Measurements from ENCODE around the gene TXNRD1.
"Not testable (repeated sequence)": the region's sequence is repeated elsewhere in the genome, so short reads cannot be mapped to it uniquely, and the experiment has no call there.

Gene TXNRD1

DNA sequence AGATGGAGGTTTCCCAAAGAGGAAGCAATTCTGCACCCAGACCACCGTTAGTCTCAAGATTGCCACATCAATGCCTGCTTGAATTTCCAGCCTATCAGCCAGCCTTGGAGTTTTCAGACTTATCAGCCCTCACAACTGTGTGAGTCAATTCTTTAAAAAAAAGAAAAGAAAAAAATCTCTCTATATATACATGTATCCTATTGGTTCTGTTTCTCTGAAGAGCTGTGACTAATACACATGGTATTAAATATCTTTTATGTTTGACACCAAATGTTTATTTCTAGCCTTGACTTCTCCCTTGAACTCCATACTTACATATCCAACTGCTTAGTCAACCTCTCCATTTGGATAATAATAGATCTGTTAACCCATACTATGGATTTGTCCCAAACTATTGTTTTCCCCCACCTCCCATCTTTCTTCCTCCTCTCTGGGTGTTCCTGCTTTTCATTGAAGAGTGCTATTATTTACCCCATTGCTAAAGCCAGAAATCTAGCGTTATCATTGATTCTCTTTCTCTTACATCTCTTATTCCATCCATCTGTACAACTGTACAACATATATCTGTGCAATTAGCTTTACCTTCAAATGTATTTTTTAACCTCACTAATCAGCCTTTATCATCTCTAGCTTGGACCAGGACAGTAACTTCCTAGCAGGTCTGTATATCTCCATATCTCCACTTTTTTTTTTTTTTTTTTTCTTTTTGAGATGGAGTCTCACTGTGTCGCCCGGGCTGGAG lies 65.3 kb downstream of the TXNRD1 start:
- peak; percentile 93 to 94 for DNase-seq (ENCODE audit: low read depth in 2 of 2)

DNA sequence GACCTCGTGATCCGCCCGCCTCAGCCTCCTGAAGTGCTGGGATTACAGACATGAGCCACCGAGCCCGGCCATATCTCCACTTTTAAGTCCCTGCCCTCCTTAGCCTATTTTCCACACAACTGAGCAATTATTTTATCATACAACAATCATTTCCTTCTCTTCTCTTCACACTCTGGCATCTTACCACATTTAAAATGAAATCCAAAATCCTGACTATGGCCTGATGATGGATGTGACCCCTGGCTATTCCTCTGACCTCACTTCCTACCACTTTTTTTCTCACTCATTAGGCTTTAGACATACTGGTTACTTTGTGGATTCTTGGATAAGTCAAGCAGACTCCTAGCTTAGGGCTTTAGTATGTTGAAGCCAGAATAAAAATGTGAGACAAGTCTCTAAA lies 66.1 kb downstream of the TXNRD1 start:
- DNase-seq (ENCODE audit: low read depth in 2 of 2): no peak

DNA sequence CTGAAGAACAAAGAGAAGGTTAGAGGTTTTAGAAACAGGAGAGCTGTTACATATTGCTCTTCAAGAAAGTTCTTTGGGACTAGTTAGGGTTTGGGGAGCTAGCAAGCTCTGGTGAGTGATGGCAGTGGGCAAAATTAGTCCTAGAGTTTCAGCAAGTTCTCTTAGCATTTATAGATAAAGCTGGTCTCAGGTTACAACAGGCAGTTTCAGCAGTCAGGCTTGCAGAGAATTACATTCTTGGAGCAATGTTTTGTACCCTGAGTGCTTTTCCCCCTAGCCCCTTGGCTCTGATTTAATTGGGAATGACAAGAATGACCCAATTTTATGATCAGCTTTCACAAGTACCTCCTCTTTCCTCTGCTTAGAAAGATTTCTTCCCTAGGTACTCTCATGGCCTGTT lies 66.5 kb downstream of the TXNRD1 start:
- DNase-seq (ENCODE audit: low read depth in 2 of 2): no peak

DNA sequence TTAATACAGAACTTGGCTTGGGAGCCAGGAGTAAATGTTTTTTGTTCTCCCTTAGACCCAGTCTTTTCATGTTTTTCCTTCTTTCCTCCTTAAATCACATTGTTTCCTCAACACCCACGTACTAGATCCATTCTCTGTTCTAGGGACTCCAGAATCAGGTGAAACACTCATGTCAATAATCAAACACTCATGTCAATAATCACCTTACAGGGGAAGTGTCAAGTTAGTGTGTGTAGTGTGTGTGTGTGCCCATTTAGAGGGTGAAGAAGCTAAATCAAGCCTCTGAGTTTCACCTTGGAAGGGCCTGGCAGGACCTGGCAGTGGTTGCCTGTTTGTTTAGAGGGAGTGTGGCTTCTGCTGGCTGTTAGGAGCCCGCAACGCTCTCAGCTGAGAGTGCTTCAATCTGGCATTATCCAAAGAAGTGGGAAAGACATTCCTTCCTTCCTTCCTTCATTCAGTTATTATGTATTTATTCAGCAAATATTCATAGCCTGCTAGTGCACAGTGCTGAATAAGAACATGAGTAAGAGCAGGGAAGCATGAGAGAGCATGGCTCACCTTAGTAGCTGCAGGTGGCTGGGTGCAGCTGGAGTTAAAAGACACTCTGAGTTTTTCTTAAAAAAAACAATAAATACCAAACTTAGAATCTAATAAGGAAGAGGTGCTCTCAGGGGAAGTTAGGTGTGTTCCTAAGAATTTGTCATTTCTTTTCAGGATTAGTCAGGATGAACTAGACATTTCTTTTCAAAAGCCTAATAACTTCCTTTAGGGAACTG lies 70.3 kb downstream of the TXNRD1 start:
- no peak for DNase-seq (ENCODE audit: low read depth in 2 of 2)

DNA sequence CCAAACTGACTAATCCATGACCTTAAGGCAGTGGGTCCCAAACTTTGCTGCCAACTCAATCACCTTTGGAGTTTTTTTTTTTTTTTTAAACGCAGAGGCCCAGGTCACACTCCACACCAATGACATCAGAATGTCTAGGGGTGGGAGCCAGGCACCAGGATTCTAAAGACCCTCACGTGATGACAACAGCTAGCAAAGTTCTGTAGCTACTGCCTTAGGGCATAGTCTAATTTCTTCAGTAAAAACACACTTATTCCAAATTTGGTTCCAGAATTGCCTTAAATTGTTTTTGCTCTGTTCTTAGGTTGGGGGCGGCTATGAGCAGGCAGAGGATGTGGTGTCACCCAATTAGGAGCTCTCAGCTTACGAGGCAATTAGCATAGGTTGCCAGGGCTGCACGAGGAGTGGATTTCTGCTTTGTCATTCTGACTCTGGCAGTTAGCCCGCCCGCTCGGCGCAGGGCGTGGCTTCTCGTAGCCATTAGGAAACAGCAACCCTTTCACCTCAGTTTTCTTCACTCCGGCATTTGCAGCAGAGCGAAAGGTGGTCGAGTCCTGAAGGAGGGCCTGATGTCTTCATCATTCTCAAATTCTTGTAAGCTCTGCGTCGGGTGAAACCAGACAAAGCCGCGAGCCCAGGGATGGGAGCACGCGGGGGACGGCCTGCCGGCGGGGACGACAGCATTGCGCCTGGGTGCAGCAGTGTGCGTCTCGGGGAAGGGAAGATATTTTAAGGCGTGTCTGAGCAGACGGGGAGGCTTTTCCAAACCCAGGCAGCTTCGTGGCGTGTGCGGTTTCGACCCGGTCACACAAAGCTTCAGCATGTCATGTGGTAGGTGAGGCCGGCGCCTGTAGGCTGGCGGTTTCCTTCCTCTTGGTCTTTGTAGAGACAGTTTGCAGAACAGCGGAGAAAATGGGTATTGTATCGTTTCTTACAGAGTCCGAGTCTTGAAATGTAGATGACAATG lies 71.2 kb downstream of the TXNRD1 start:
- DNase-seq (ENCODE audit: low read depth in 2 of 2): peak; percentile 93 to 94

DNA sequence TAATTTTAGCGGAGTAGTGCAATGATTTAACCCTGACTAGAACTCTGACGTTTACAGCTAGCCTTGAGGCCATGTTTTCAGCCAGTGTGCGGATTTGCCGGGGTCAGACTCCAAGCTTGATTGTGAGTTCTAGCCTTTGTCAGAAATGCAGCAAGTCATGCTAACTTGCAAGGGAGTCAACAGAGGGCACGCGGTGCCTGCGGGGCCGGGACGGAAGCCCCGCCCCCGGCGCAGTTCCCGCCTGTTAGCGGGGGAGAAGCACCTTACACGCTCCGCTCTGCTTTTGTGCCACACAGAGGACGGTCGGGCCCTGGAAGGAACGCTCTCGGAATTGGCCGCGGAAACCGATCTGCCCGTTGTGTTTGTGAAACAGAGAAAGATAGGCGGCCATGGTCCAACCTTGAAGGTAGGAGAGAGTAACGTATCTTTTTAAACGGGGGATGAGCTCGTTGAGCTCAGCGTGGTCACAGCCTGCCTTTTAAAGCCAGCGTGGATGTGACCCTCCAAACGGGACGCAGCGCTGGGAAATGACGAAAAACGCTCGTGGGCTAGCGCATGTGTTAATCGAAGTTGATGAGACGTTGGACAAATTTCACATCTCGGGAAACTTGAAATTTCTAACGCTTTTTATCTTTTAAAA lies 73.2 kb downstream of the TXNRD1 start:
- DNase-seq (ENCODE audit: low read depth in 2 of 2): no peak

DNA sequence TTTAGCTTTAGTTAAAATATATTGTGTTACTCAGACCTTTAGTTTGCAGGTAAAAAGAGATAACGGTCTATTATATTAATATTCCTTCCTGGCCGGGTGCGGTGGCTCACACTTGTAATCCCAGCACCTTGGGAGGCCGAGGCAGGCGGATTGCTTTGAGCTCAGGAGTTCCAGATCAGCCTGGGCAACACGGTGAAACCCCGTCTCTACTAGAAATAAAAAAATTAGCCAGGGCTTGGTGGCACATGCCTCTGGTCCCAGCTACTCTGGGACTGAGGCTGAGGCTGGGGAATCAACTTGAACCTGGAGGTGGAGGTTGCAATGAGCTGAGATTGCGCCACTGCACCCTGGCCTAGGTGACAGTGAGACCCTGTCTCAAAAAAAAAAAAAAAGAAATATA lies 74.7 kb downstream of the TXNRD1 start:
- no peak for DNase-seq (ENCODE audit: low read depth in 2 of 2)

DNA sequence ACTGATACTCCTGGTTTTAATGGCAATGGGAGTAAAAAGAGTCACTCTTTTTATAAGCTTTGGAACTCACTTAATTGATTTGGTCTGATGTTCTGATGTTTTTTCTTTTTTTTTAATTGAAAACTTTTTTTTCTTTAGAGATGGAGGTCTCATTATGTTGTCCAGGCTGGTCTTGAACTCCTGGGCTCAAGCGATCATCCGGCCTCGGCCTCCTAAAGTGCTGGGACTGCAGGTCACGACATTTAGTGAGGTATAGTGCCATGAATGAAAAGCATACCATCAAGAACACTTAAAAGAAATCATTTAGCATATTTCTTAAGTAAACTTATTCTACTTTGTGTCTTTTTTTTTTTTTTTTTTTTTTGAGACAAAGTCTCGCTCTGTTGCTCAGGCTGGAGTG lies 75.3 kb downstream of the TXNRD1 start:
- no peak for DNase-seq (ENCODE audit: low read depth in 2 of 2)

DNA sequence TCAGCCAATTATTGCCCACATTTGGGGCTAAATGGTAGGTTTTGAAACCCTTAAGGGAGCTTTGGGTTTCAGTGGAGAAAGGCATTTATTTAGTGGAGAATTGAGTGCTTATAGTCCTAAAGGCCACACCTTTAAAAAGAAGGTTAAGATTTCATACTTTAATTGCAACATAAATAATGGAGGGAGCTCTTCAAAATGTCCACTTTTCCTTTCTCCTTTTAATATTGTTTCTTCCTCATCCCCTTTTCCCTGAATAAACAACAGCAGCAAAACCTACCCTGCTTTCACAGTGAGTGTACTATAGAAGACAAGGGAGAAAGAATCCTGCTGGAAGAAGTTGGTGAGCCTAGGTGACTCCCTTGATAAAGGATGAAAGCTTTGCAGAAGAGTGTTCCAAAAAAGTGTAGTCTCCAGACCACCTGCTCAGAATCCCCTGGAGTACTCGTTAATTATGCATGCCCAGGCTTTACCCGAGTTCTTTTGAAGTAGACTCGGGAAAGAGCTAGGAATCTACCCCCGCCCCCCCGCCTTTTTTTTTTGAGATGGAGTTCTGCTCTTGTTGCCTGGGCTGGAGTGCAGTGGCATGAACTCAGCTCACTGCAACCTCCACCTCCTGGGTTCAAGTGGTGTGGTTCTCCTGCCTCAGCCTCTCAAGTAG lies 76.4 kb downstream of the TXNRD1 start:
- DNase-seq (ENCODE audit: low read depth in 2 of 2): no peak

DNA sequence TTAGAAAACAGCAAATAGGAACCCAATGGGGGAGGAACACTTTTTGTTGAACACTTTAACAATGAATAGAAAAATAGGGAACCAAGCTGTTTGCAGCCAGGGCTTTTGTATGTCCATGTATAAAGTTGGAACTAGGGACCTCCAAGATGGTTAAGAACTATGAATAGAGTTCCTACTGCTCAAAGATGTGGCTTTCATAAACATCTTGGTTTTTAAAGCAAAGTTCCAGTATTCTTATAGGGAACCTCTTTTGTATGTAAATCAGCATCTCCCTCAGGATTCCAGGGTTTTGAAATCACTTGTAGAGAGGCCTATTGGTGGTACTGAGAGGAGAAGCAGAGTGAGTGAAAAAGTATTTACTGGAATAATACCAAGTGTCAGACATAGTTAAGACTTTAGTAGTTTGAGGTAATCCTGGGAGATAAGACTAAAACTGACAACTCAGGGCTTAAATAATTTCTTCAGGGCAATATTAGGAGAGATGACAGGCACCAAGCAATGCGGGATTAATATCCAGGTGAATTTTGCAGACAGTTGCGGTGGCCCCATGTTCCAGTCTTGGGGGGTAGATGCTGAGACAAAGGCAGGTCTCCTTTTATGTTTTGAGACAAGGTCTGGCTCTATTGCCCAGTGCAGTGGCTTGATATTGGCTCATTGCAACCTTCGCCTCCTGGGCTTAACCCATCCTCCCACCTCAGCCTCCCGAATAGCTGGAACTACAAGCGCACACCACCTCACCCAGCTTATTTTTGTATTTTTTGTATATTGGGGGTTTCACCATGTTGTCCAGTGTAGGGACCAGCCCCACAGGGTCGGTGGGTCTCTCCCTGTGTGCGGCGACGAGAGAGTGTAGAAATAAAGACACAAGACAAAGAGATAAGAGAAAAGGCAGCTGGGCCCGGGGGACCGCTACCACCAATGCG lies 77.6 kb downstream of the TXNRD1 start:
- DNase-seq (ENCODE audit: low read depth in 2 of 2): no peak

DNA sequence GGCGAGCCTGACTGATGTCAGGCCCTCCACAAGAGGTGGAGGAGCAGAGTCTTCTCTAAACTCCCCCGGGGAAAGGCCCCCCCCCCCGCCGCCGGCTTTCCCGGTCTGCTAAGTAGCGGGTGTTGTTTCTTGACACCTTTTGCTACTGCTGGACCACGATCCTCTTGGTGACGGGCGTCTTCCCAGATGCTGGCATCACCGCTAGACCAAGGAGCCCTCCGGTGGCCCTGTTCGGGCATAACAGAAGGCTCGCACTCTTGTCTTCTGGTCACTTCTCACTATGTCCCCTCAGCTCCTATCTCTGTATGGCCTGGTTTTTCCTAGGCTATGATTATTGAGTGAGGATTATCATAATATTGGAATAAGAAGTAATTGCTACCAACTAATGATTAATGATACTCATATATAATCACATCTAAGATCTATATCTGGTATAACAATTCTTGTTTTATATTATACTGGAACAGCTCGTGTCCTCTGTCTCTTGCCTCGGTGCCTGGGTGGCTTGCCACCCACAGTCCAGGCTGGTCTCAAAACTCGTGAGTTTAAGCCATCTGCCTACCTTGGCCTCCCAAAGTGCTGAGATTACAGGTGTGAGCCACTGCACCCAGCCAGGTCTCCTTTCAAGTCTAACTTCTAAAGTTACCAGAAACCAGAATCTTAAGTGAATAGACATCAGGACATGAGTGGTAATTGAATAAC lies 78.7 kb downstream of the TXNRD1 start:
- DNase-seq (ENCODE audit: low read depth in 2 of 2): not testable (repeated sequence)

DNA sequence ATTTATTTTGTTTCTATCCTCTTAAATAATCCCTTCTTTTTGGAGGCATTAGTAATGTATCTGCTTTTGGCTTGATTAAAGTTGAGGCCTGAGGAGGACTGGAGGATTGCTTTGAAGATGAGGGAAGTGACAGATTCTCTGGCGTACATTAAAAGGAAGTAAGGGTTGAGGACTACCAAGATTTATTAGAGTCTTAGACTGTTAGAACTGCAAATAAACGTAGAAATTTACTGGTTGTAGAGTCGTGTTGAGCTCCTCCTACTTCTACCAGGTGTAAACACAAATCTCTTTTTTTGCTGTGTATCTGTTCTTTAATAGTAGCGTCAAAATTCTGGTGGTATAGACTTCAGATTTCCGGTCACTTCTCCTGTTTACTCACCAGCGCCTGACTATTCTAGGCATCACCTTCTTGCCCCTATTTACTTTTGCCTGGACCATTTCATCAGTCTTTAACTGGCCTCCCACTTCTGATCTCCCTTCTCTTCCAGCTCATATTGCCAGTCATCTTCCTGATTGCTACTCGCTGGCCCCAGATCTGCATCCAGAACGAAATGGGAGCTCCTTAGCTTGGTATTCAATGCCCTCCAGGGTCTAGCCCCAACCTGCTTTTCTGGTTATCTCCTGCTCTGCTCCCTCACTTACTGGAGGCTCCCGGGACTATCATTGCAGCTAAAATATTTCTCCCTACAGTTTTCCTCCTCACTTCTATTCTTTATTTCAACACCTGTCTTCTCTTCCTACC lies 79.5 kb downstream of the TXNRD1 start:
- DNase-seq (ENCODE audit: low read depth in 2 of 2): no peak

DNA sequence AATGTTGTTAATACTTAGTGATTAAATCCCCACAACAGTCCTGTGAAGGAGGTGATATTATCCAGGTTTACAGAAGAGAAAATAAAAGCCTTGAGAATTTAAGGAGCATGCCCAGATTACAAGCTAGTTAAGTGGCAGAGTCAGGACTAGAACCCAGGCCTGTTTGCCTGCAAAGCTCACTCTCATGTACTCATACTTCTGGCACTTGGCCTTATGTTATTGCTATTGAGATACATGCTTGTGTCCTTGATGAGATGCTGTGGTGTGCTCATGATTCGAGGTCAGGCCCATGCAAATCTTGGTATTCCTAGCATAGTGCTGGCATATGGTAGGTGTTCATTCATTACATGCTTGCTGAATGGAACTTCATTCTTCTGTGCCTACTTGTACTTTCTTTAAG lies 80.4 kb downstream of the TXNRD1 start:
- DNase-seq (ENCODE audit: low read depth in 2 of 2): no peak

DNA sequence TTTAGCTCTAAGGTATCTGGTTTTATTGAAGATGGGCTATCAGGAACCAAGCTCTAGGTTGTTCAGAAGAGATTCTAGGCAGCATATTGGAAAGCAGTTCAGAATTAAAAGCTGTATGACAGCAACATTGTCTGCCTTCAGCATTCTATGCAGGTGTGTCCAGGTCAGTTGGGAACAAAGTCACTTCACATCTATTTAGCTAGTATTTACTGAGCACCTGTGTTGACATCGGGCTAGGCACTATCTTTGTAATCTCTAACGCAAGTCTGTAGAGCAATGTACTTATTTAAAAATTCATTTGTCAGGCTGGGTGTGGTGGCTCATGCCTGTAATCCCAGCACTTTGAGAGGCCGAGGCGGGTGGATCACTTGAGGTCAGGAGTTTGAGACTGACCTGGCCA lies 81.1 kb downstream of the TXNRD1 start:
- no peak for DNase-seq (ENCODE audit: low read depth in 2 of 2)

DNA sequence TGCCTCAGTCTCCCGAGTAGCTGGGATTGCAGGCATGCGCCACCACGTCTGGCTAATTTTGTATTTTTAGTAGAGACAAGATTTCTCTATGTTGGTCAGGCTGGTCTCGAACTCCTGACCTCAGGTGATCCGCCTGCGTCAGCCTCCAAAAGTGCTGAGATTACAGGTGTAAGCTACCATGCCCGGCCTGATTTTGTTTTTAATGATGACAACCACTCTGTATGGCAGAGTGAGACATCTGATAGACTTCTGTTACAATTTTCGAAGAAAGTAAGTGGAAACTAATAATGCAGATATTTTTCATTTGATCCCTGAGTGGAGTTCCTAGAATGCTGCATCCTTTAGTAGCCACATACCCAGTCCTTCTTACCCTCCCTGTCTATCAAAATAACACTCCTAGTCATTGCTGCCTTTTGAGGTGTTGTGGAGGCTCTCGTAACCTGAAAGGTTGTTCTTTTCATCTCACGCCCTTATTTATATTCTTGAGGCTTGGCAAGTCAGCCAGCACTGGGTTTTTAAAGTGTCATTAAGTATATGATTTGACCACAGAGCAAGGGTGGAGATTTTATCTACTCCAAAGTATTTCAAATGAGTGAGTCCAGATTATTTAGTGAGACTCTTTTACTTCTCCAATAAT lies 82.0 kb downstream of the TXNRD1 start:
- DNase-seq (ENCODE audit: low read depth in 2 of 2): no peak

DNA sequence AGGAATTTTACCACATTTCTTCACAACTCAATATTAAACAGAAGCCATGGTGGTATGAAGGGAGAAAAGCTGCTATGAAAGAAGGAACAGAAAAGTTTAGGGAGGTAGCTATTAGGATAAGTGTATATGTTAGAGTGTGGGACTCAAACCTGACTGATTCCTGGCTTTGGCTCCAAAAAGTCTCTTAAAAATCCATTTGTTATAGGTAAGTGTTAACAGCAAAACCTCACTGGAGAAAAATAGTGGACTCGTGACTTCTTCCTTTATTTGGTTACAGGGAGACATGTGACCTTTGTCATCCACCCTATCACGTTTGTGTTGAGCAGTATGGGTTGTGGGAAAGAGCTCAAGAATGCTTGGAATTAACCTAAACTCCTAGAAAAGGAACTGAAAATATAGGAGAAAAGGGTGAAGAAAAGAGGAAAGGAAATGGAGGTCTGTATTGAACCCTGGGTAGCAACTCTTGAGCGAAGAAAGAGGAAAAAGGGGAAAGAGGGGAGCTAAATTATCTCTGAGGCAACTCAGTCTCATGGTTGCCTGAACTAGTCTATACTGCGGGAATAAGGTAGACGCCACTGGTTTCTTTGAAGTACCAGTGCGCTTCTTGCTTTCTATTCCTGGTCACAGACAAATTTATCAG lies 84.4 kb downstream of the TXNRD1 start:
- no peak for DNase-seq (ENCODE audit: low read depth in 2 of 2)

DNA sequence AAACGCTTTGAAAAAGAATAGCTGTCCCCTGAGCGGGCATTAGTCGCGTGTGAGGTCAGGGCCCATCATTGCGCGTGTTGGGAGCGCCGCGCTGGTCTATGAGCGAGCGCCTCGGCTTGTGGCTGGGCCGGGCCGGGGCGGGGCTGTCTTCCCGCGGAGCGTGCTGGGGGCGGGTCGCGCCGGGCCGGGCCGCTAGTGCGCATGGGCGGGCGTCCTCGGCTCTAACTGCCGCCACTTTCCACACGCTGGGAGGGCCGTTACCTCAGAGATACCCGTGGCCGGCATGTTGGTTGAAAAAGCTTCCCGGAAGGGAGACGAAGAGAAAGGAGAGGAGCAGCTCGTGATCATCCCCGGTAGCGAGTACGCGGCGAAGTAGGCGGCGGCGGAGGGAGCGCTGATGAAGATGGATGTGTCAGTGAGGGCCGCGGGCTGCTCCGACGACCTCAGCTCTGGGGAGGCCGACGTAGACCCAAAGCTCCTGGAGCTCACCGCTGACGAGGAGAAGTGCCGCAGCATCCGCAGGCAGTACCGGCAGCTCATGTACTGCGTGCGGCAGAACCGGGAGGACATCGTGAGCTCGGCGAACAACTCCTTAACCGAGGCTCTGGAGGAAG lies 88.1 kb downstream of the TXNRD1 start, which contains the start of gene EID3:
Gene EID3, plus strand, starts transcription at position 202 of the 614 bp plus-strand sequence. Its CDS starts 196 bp downstream, at position 398.
- peak; percentile 57 to 62 for DNase-seq (ENCODE audit: low read depth in 2 of 2)

Data from fibroblast of skin of left quadriceps (primary cell).